ENCODE measurements around the gene NGEF. TPM values are rescaled to one million over a fixed set of nuclear protein-coding genes. Genes with fewer than 3 reads are reported as not detected.
"Not testable (repeated sequence)": the region's sequence is repeated elsewhere in the genome, so short reads cannot be mapped to it uniquely, and the experiment has no call there.

Gene NGEF
- polyA plus RNA-seq, 1 experiment = 0.10 TPM

- ChIA-PET POLR2A (no interaction called here), CTCF (interaction anchor here (0.7 kb wide), 1 partner anchor 57 kb away, joined by 5 read pairs; no protein-coding TSS in a partner anchor)
- no peak overlapping the region for H3K27ac ChIP-seq (ENCODE audit: low read depth, low read length)
- no peak overlapping the region for H3K4me3 ChIP-seq (ENCODE audit: low read depth, low read length)
- H3K9me3 ChIP-seq (ENCODE audit: control insufficient read depth, insufficient read depth, low read length) = no peaks in the 10 kb centered on the region; the same call in 1 of the 2 replicates
- TF ChIP-seq CTCF (IDR thresholded peaks at IDR 0.05; ENCODE audit: low read depth, low read length) = no peak
- no peaks in the 10 kb centered on the region for H3K27me3 ChIP-seq (ENCODE audit: control insufficient read depth, insufficient read depth, low read length)
- no peak for DNase-seq (ENCODE audit: low read depth, low spot score)
Measured at GRCh38 chr2:233056961-233057605, 44.0 kb upstream of the NGEF start.

- Histone ChIP-seq H3K27ac (ENCODE audit: low read depth, low read length) (no peak overlapping the region), H3K4me3 (ENCODE audit: low read depth, low read length) (no peak overlapping the region), H3K27me3 (ENCODE audit: control insufficient read depth, insufficient read depth, low read length) (no peaks in the 10 kb centered on the region), H3K9me3 (ENCODE audit: control insufficient read depth, insufficient read depth, low read length) (no peaks in the 10 kb centered on the region; the same call in 1 of the 2 replicates)
- TF ChIP-seq CTCF (IDR thresholded peaks at IDR 0.05; ENCODE audit: low read depth, low read length) = no peak
- no peak for DNase-seq (ENCODE audit: low read depth, low spot score)
- CTCF ChIA-PET = interaction anchor here (1.0 to 4.0 kb wide), 6 partner anchors 13 to 212 kb away, joined by 3 to 68 read pairs (median 5); no protein-coding TSS in a partner anchor
- POLR2A ChIA-PET = no interaction called here
Measured at GRCh38 chr2:233055362-233055761, 42.3 kb upstream of the NGEF start.

GRCh38 chr2:233053928-233054784 lies 41.1 kb upstream of the NGEF start:
- no peak for DNase-seq (ENCODE audit: low read depth, low spot score)
- ChIA-PET CTCF (interaction anchor here (0.6 to 4.0 kb wide), 57 partner anchors 8 to 338 kb away, joined by 3 to 68 read pairs (median 4); no protein-coding TSS in a partner anchor), POLR2A (no interaction called here)
- peak; percentile 90 for TF ChIP-seq CTCF (IDR thresholded peaks at IDR 0.05; ENCODE audit: low read depth, low read length)
- H3K27ac ChIP-seq (ENCODE audit: low read depth, low read length) = no peak overlapping the region
- no peak overlapping the region for H3K4me3 ChIP-seq (ENCODE audit: low read depth, low read length)
- peaks cover 6% of the 10 kb centered on the region for H3K27me3 ChIP-seq (ENCODE audit: control insufficient read depth, insufficient read depth, low read length)
- H3K9me3 ChIP-seq (ENCODE audit: control insufficient read depth, insufficient read depth, low read length) = no peaks in the 10 kb centered on the region

GRCh38 chr2:233052517-233052916 lies 39.5 kb upstream of the NGEF start:
- H3K9me3 ChIP-seq (ENCODE audit: control insufficient read depth, insufficient read depth, low read length); DNase-seq (ENCODE audit: low read depth, low spot score); H3K27ac ChIP-seq (ENCODE audit: low read depth, low read length); POLR2A ChIA-PET; H3K4me3 ChIP-seq (ENCODE audit: low read depth, low read length): not testable (repeated sequence)
- H3K27me3 ChIP-seq (ENCODE audit: control insufficient read depth, insufficient read depth, low read length) = peaks cover 15% of the 10 kb centered on the region
- CTCF ChIA-PET = interaction anchor here (0.7 to 4.0 kb wide), 6 partner anchors 11 to 199 kb away, joined by 3 to 68 read pairs (median 4); no protein-coding TSS in a partner anchor

- no peak overlapping the region for H3K4me3 ChIP-seq (ENCODE audit: low read depth, low read length)
- ChIA-PET POLR2A (no interaction called here), CTCF (interaction anchor here (0.9 to 4.0 kb wide), 2 partner anchors 22 to 198 kb away, joined by 4 to 68 read pairs; no protein-coding TSS in a partner anchor)
- H3K9me3 ChIP-seq (ENCODE audit: control insufficient read depth, insufficient read depth, low read length) = no peaks in the 10 kb centered on the region
- peaks cover 18% of the 10 kb centered on the region for H3K27me3 ChIP-seq (ENCODE audit: control insufficient read depth, insufficient read depth, low read length)
- no peak overlapping the region for H3K27ac ChIP-seq (ENCODE audit: low read depth, low read length)
- no peak for TF ChIP-seq CTCF (IDR thresholded peaks at IDR 0.05; ENCODE audit: low read depth, low read length)
- no peak for DNase-seq (ENCODE audit: low read depth, low spot score)
Measured at GRCh38 chr2:233051241-233052149, 38.4 kb upstream of the NGEF start.

All from AG04450 (cell line).